Adrenal gland (tissue), 5 donors: ENCODE measurements around the gene RHOG.

ENCODE experiments used
- CTCF ChIP-seq, 6 experiments: fragments of 450-650 bp in 4 of 6; fragments of 200-600 bp in 2 of 6; sonication (generic) in 1 of 6; IDR thresholded peaks; 1 replicate in 5 of 6; 2 replicates in 1 of 6; pipeline versions ENCODE4 v1.5.1 to v1.8.0; 2016 to 2021; ENCODE audit warnings: antibody characterized with exemption in 6 of 6, mild to moderate bottlenecking in 2 of 6, moderate library complexity in 1 of 6
- POLR2A ChIP-seq, 2 donors: fragments of 450-650 bp; IDR thresholded peaks; one replicate each; pipeline ENCODE4 v1.6.1; 2017; ENCODE audit warnings: antibody characterized with exemption in 2 of 2, mild to moderate bottlenecking in 2 of 2, moderate library complexity in 1 of 2
- donor health status: DM: no; HTN: no; CAD: no.

- no peak for TF ChIP-seq POLR2A (IDR thresholded peaks at IDR 0.05)
- no peak for TF ChIP-seq CTCF (IDR thresholded peaks at IDR 0.05)
Observed at GRCh38 chr11:3867209-3868091, 26.7 kb upstream of the RHOG start.
